DMS 273 treated with DMSO at 0.1 percent for 48 hours (cell line): Measurements from ENCODE around the gene LILRB4.
"Not testable (repeated sequence)": the region's sequence is repeated elsewhere in the genome, so short reads cannot be mapped to it uniquely, and the experiment has no call there.

Experiments used
- DNase-seq: peaks from one replicate; lab custom pipeline; 2025; lab: John Stamatoyannopoulos, UW

The LILRB4 gene

GRCh38 chr19:54650108-54650655 is 12.6 kb upstream of the LILRB4 start:
- no peak for DNase-seq

GRCh38 chr19:54653181-54653809 is 9.5 kb upstream of the LILRB4 start:
- no peak for DNase-seq

- DNase-seq, result no peak
Measured at GRCh38 chr19:54654447-54655321, 8.1 kb upstream of the LILRB4 start.

GRCh38 chr19:54659300-54659699 is 3.5 kb upstream of the LILRB4 start:
- DNase-seq, result no peak

- DNase-seq, result no peak
Measured at GRCh38 chr19:54660306-54660705, 2.5 kb upstream of the LILRB4 start.

GRCh38 chr19:54660964-54661363 is 1.8 kb upstream of the LILRB4 start:
- DNase-seq, result no peak

GRCh38 chr19:54661846-54662481 is 821 bp upstream of the LILRB4 start:
- no peak for DNase-seq

- no peak for DNase-seq
Measured at GRCh38 chr19:54665530-54665929, 2.7 kb downstream of the LILRB4 start.

GRCh38 chr19:54667217-54667616 is 4.4 kb downstream of the LILRB4 start:
- no peak for DNase-seq

GRCh38 chr19:54668353-54668752 is 5.6 kb downstream of the LILRB4 start:
- DNase-seq, result no peak

- DNase-seq, result no peak
Measured at GRCh38 chr19:54670576-54671357, 8.0 kb downstream of the LILRB4 start.

GRCh38 chr19:54673222-54673621 is 10.4 kb downstream of the LILRB4 start:
- DNase-seq, result no peak

GRCh38 chr19:54674021-54674617 is 11.3 kb downstream of the LILRB4 start:
- no peak for DNase-seq

GRCh38 chr19:54676210-54676834 is 13.5 kb downstream of the LILRB4 start:
- DNase-seq, result not testable (repeated sequence)

- no peak for DNase-seq
Measured at GRCh38 chr19:54677217-54677616, 14.4 kb downstream of the LILRB4 start.

GRCh38 chr19:54681596-54681995 is 18.8 kb downstream of the LILRB4 start:
- DNase-seq, result not testable (repeated sequence)

GRCh38 chr19:54682306-54682856 is 19.6 kb downstream of the LILRB4 start:
- DNase-seq, result no peak

- no peak for DNase-seq
Measured at GRCh38 chr19:54684527-54684926, 21.7 kb downstream of the LILRB4 start.

- no peak for DNase-seq
Measured at GRCh38 chr19:54691582-54692297, 29.0 kb downstream of the LILRB4 start.

GRCh38 chr19:54692298-54692615 is 29.5 kb downstream of the LILRB4 start:
- no peak for DNase-seq
